ENCODE results near the gene SPINT1. TPM values are rescaled to one million over a fixed set of nuclear protein-coding genes. Genes with fewer than 3 reads are reported as not detected.

SPINT1 gene
- 90.7 TPM for polyA plus RNA-seq (2013, experiment 1 of 2)
- polyA plus RNA-seq (2013, experiment 2 of 2), result 92.6 TPM

- H3K79me1 ChIP-seq (ENCODE audit: low read length), result peaks cover 24% of the 10 kb centered on the region
- peaks cover 30% of the 10 kb centered on the region for H3K79me2 ChIP-seq (ENCODE audit: control insufficient read depth, insufficient read depth, low read length)
- peak within 1 kb of the TSS; percentile 94 for H3K9ac ChIP-seq (ENCODE audit: low read length)
- H3K4me3 ChIP-seq (ENCODE audit: low read length), result peak within 1 kb of the TSS; percentile 79
- H4K8ac ChIP-seq (ENCODE audit: low read depth, low read length), result no peak within 1 kb of the TSS
- no peaks in the 10 kb centered on the region for H3K27me3 ChIP-seq (ENCODE audit: insufficient read depth, low read length, poor library complexity)
- H2AK5ac ChIP-seq (ENCODE audit: low read length), result no peak within 1 kb of the TSS
- no peak within 1 kb of the TSS for H2BK15ac ChIP-seq (replicated peaks; ENCODE audit: low read depth)
- H3K36me3 ChIP-seq (ENCODE audit: control insufficient read depth, insufficient read depth, low read length), result peaks cover 1% of the 10 kb centered on the region
- WGBS (ENCODE audit: extremely low coverage, insufficient coverage, low lambda C conversion rate), result no CpG with 5 or more reads among the region's 89 CpGs
- no peak within 1 kb of the TSS for H2BK5ac ChIP-seq (ENCODE audit: low read length)
- H2BK120ac ChIP-seq (ENCODE audit: low read depth, low read length), result peak within 1 kb of the TSS; percentile 29
- peak within 1 kb of the TSS; percentile 21 for H3K18ac ChIP-seq (ENCODE audit: low read length)
- no peak within 1 kb of the TSS for H4K5ac ChIP-seq (ENCODE audit: low read length)
- H3K23ac ChIP-seq (ENCODE audit: low read length), result no peak within 1 kb of the TSS
- peak within 1 kb of the TSS; percentile 97 for H3K56ac ChIP-seq (ENCODE audit: low read length)
- peak; percentile 48 for DNase-seq
- peak within 1 kb of the TSS; percentile 99 for H3K4me2 ChIP-seq (ENCODE audit: low read length)
- peak within 1 kb of the TSS; percentile 49 for H3K4ac ChIP-seq (ENCODE audit: low read depth, low read length)
- H3K27ac ChIP-seq (ENCODE audit: low read depth, low read length), result peak within 1 kb of the TSS; percentile 24
- H3K4me1 ChIP-seq (ENCODE audit: control insufficient read depth, low read depth, low read length), result peaks cover 20% of the 10 kb centered on the region
Observed at GRCh38 chr15:40843885-40844695, at the start of gene SPINT1. Gene SPINT1 (plus strand): TSS chr15:40844048. CDS start chr15:40844555, 507 bp downstream.

- no peak for DNase-seq
- Histone ChIP-seq H3K27ac (ENCODE audit: low read depth, low read length) (no peak overlapping the region), H3K4me2 (ENCODE audit: low read length) (no peak overlapping the region), H3K4me3 (ENCODE audit: low read length) (no peak overlapping the region), H3K4me1 (ENCODE audit: control insufficient read depth, low read depth, low read length) (peaks cover 4% of the 10 kb centered on the region), H2BK120ac (ENCODE audit: low read depth, low read length) (no peak overlapping the region), H4K8ac (ENCODE audit: low read depth, low read length) (no peak overlapping the region), H3K56ac (ENCODE audit: low read length) (no peak overlapping the region), H3K36me3 (ENCODE audit: control insufficient read depth, insufficient read depth, low read length) (no peaks in the 10 kb centered on the region), H2BK5ac (ENCODE audit: low read length) (no peak overlapping the region), H2BK15ac (replicated peaks; ENCODE audit: low read depth) (no peak overlapping the region), H3K18ac (ENCODE audit: low read length) (no peak overlapping the region), H3K79me2 (ENCODE audit: control insufficient read depth, insufficient read depth, low read length) (peaks cover 2% of the 10 kb centered on the region), H3K79me1 (ENCODE audit: low read length) (peaks cover 5% of the 10 kb centered on the region), H2AK5ac (ENCODE audit: low read length) (no peak overlapping the region), H4K5ac (ENCODE audit: low read length) (no peak overlapping the region), H3K27me3 (ENCODE audit: insufficient read depth, low read length, poor library complexity) (no peaks in the 10 kb centered on the region), H3K9ac (ENCODE audit: low read length) (no peak overlapping the region), H3K23ac (ENCODE audit: low read length) (no peak overlapping the region), H3K4ac (ENCODE audit: low read depth, low read length) (no peak overlapping the region)
- WGBS (ENCODE audit: extremely low coverage, insufficient coverage, low lambda C conversion rate), result no CpG with 5 or more reads among the region's 2 CpGs
Observed at GRCh38 chr15:40796041-40796440, 47.8 kb upstream of the SPINT1 start.

- H3K23ac ChIP-seq (ENCODE audit: low read length), result no peak overlapping the region
- H3K27ac ChIP-seq (ENCODE audit: low read depth, low read length), result no peak overlapping the region
- H2BK15ac ChIP-seq (replicated peaks; ENCODE audit: low read depth), result no peak overlapping the region
- no CpG with 5 or more reads among the region's 5 CpGs for WGBS (ENCODE audit: extremely low coverage, insufficient coverage, low lambda C conversion rate)
- peaks cover 4% of the 10 kb centered on the region for H3K4me1 ChIP-seq (ENCODE audit: control insufficient read depth, low read depth, low read length)
- no peak overlapping the region for H2AK5ac ChIP-seq (ENCODE audit: low read length)
- H3K79me2 ChIP-seq (ENCODE audit: control insufficient read depth, insufficient read depth, low read length), result peaks cover 2% of the 10 kb centered on the region
- H4K5ac ChIP-seq (ENCODE audit: low read length), result no peak overlapping the region
- H4K8ac ChIP-seq (ENCODE audit: low read depth, low read length), result no peak overlapping the region
- no peak overlapping the region for H3K9ac ChIP-seq (ENCODE audit: low read length)
- H2BK120ac ChIP-seq (ENCODE audit: low read depth, low read length), result no peak overlapping the region
- no peak for DNase-seq
- no peak overlapping the region for H3K56ac ChIP-seq (ENCODE audit: low read length)
- H3K4me2 ChIP-seq (ENCODE audit: low read length), result no peak overlapping the region
- no peaks in the 10 kb centered on the region for H3K36me3 ChIP-seq (ENCODE audit: control insufficient read depth, insufficient read depth, low read length)
- peaks cover 5% of the 10 kb centered on the region for H3K79me1 ChIP-seq (ENCODE audit: low read length)
- no peak overlapping the region for H3K4me3 ChIP-seq (ENCODE audit: low read length)
- H2BK5ac ChIP-seq (ENCODE audit: low read length), result no peak overlapping the region
- H3K18ac ChIP-seq (ENCODE audit: low read length), result no peak overlapping the region
- H3K4ac ChIP-seq (ENCODE audit: low read depth, low read length), result no peak overlapping the region
- H3K27me3 ChIP-seq (ENCODE audit: insufficient read depth, low read length, poor library complexity), result no peaks in the 10 kb centered on the region
Observed at GRCh38 chr15:40796512-40796911, 47.3 kb upstream of the SPINT1 start.

GRCh38 chr15:40799523-40799922 lies 44.3 kb upstream of the SPINT1 start:
- H3K4ac ChIP-seq (ENCODE audit: low read depth, low read length), result no peak overlapping the region
- H3K79me1 ChIP-seq (ENCODE audit: low read length), result no peaks in the 10 kb centered on the region
- no peaks in the 10 kb centered on the region for H3K79me2 ChIP-seq (ENCODE audit: control insufficient read depth, insufficient read depth, low read length)
- no peak for DNase-seq
- H3K56ac ChIP-seq (ENCODE audit: low read length), result no peak overlapping the region
- H3K4me1 ChIP-seq (ENCODE audit: control insufficient read depth, low read depth, low read length), result peaks cover 4% of the 10 kb centered on the region
- H3K36me3 ChIP-seq (ENCODE audit: control insufficient read depth, insufficient read depth, low read length), result no peaks in the 10 kb centered on the region
- H4K8ac ChIP-seq (ENCODE audit: low read depth, low read length), result no peak overlapping the region
- H3K4me2 ChIP-seq (ENCODE audit: low read length), result no peak overlapping the region
- H3K27me3 ChIP-seq (ENCODE audit: insufficient read depth, low read length, poor library complexity), result no peaks in the 10 kb centered on the region
- no peak overlapping the region for H3K23ac ChIP-seq (ENCODE audit: low read length)
- H4K5ac ChIP-seq (ENCODE audit: low read length), result no peak overlapping the region
- H2BK15ac ChIP-seq (replicated peaks; ENCODE audit: low read depth), result no peak overlapping the region
- no peak overlapping the region for H3K4me3 ChIP-seq (ENCODE audit: low read length)
- H2BK120ac ChIP-seq (ENCODE audit: low read depth, low read length), result no peak overlapping the region
- WGBS (ENCODE audit: extremely low coverage, insufficient coverage, low lambda C conversion rate), result no CpG with 5 or more reads among the region's 3 CpGs
- H3K18ac ChIP-seq (ENCODE audit: low read length), result no peak overlapping the region
- H3K9ac ChIP-seq (ENCODE audit: low read length), result no peak overlapping the region
- H2BK5ac ChIP-seq (ENCODE audit: low read length), result no peak overlapping the region
- no peak overlapping the region for H3K27ac ChIP-seq (ENCODE audit: low read depth, low read length)
- no peak overlapping the region for H2AK5ac ChIP-seq (ENCODE audit: low read length)

GRCh38 chr15:40803076-40803475 lies 40.8 kb upstream of the SPINT1 start:
- Histone ChIP-seq H3K36me3 (ENCODE audit: control insufficient read depth, insufficient read depth, low read length) (no peaks in the 10 kb centered on the region), H3K4ac (ENCODE audit: low read depth, low read length) (no peak overlapping the region), H3K4me2 (ENCODE audit: low read length) (no peak overlapping the region), H3K18ac (ENCODE audit: low read length) (no peak overlapping the region), H4K8ac (ENCODE audit: low read depth, low read length) (no peak overlapping the region), H3K56ac (ENCODE audit: low read length) (no peak overlapping the region), H3K27me3 (ENCODE audit: insufficient read depth, low read length, poor library complexity) (no peaks in the 10 kb centered on the region), H3K79me2 (ENCODE audit: control insufficient read depth, insufficient read depth, low read length) (no peaks in the 10 kb centered on the region), H3K79me1 (ENCODE audit: low read length) (no peaks in the 10 kb centered on the region), H3K23ac (ENCODE audit: low read length) (no peak overlapping the region), H3K9ac (ENCODE audit: low read length) (no peak overlapping the region), H3K4me1 (ENCODE audit: control insufficient read depth, low read depth, low read length) (peaks cover 4% of the 10 kb centered on the region), H2AK5ac (ENCODE audit: low read length) (no peak overlapping the region), H2BK15ac (replicated peaks; ENCODE audit: low read depth) (no peak overlapping the region), H4K5ac (ENCODE audit: low read length) (no peak overlapping the region), H2BK120ac (ENCODE audit: low read depth, low read length) (no peak overlapping the region), H2BK5ac (ENCODE audit: low read length) (no peak overlapping the region), H3K27ac (ENCODE audit: low read depth, low read length) (no peak overlapping the region), H3K4me3 (ENCODE audit: low read length) (no peak overlapping the region)
- WGBS (ENCODE audit: extremely low coverage, insufficient coverage, low lambda C conversion rate), result no CpG with 5 or more reads among the region's 2 CpGs
- DNase-seq, result no peak

Measured in mesendoderm (in vitro differentiated cells).